Tibial nerve (tissue), 4 donors: ENCODE measurements around the gene C11orf65. TPM values are rescaled to one million over a fixed set of nuclear protein-coding genes. Genes with fewer than 3 reads are reported as not detected.

Experiments used
- DNase-seq, 2 donors: peaks; one replicate each; pipeline ENCODE4 v3.0.0-alpha.2; 2019; ENCODE audit warnings: low spot score in 2 of 2
- H3K27ac ChIP-seq, 4 donors: fragments of 200-600 bp; sonication (generic) in 3 of 4; one replicate each; pipeline ENCODE4 v1.5.1; 2017 to 2019; ENCODE audit warnings: mild to moderate bottlenecking in 1 of 4
- H3K27me3 ChIP-seq, 2 donors: fragments of 200-600 bp; sonication (generic) in 1 of 2; one replicate each; pipeline versions ENCODE4 v1.5.1 to v1.6.0; 2017 to 2019
- H3K36me3 ChIP-seq, 3 donors: fragments of 200-600 bp; sonication (generic); one replicate each; pipeline ENCODE4 v1.5.1; 2018 to 2019
- H3K4me1 ChIP-seq, 4 donors: fragments of 200-600 bp; sonication (generic) in 3 of 4; one replicate each; pipeline ENCODE4 v1.5.1; 2017 to 2019
- H3K4me3 ChIP-seq, 4 donors: fragments of 200-600 bp; sonication (generic) in 3 of 4; one replicate each; pipeline ENCODE4 v1.5.1; 2017 to 2019; ENCODE audit warnings: mild to moderate bottlenecking in 1 of 4, moderate library complexity in 1 of 4
- H3K9me3 ChIP-seq, 4 donors: fragments of 200-600 bp; sonication (generic) in 3 of 4; one replicate each; pipeline ENCODE4 v1.5.1; 2017 to 2019
- EP300 ChIP-seq, 2 donors: sonication (generic); formaldehyde crosslinking; IDR thresholded peaks; one replicate each; pipeline ENCODE4 v1.6.1; 2017; ENCODE audit warnings: antibody characterized with exemption in 2 of 2, mild to moderate bottlenecking in 1 of 2
- POLR2A ChIP-seq, 2 donors: fragments of 450-650 bp; IDR thresholded peaks; one replicate each; pipeline ENCODE4 v1.6.1; 2017; ENCODE audit warnings: antibody characterized with exemption in 2 of 2, mild to moderate bottlenecking in 2 of 2, moderate library complexity in 2 of 2
- WGBS, 2 donors: methylation state at CpG; one replicate each; pipeline ENCODE4 v1.1.5; 2018; 5-methylcytosine and 5-hydroxymethylcytosine counted together
- total RNA-seq, 4 donors: library from RNA; depleted of rRNA; stranded (reverse); fragments of >200 nt; gene quantifications; one replicate each; pipeline ENCODE4 v1.1.0, GENCODE V29; 2016
- TF ChIP-seq, protein P1 (sequence below), 5 experiments: fragments of 200-600 bp in 3 of 5; fragments of 450-650 bp in 2 of 5; sonication (generic) in 3 of 5; IDR thresholded peaks; one replicate each; pipeline ENCODE4 v1.5.1; 2016 to 2019; ENCODE audit warnings: antibody characterized with exemption in 5 of 5, mild to moderate bottlenecking in 3 of 5, moderate library complexity in 2 of 5

C11orf65 gene
- total RNA-seq, 4 donors from 2014 or later, result 0.59 to 3.7 (median 0.84) TPM; not detected in 1

DNA sequence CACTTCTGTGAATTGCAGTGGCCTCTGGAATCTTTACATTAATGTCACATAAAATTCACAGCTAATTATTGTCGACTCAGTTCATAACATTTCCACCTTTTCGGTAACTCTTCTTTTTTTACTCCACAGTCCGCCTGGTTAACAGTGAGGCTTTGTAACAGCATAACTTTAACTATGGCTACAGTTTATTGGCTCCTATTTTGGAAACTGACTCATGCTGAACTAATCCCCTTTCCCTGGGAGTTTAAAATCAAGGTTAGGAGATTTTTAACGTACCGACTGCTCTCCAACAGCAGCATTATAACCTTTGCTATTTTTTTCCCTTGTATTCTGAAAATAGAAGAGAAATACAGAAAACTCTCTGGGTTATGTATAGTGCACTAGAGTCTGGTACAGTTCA is 34.1 kb upstream of the C11orf65 start:
- no peaks in the 10 kb centered on the region for H3K36me3 ChIP-seq
- peaks cover 0 to 9% (median 4%) of the 10 kb centered on the region in 4 donors for H3K4me1 ChIP-seq
- H3K9me3 ChIP-seq, result no peaks in the 10 kb centered on the region
- no peaks in the 10 kb centered on the region for H3K27me3 ChIP-seq
- 41 to 53% methylated on average over 5 of the region's 5 CpGs for WGBS, 2 donors
- DNase-seq, result no peak
- H3K27ac ChIP-seq, result no peak overlapping the region
- no peak overlapping the region for H3K4me3 ChIP-seq
- TF ChIP-seq, protein P1, sequence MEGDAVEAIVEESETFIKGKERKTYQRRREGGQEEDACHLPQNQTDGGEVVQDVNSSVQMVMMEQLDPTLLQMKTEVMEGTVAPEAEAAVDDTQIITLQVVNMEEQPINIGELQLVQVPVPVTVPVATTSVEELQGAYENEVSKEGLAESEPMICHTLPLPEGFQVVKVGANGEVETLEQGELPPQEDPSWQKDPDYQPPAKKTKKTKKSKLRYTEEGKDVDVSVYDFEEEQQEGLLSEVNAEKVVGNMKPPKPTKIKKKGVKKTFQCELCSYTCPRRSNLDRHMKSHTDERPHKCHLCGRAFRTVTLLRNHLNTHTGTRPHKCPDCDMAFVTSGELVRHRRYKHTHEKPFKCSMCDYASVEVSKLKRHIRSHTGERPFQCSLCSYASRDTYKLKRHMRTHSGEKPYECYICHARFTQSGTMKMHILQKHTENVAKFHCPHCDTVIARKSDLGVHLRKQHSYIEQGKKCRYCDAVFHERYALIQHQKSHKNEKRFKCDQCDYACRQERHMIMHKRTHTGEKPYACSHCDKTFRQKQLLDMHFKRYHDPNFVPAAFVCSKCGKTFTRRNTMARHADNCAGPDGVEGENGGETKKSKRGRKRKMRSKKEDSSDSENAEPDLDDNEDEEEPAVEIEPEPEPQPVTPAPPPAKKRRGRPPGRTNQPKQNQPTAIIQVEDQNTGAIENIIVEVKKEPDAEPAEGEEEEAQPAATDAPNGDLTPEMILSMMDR (IDR thresholded peaks at IDR 0.05), result no peak
- TF ChIP-seq EP300 (IDR thresholded peaks at IDR 0.05) (no peak), POLR2A (IDR thresholded peaks at IDR 0.05) (no peak)

DNA sequence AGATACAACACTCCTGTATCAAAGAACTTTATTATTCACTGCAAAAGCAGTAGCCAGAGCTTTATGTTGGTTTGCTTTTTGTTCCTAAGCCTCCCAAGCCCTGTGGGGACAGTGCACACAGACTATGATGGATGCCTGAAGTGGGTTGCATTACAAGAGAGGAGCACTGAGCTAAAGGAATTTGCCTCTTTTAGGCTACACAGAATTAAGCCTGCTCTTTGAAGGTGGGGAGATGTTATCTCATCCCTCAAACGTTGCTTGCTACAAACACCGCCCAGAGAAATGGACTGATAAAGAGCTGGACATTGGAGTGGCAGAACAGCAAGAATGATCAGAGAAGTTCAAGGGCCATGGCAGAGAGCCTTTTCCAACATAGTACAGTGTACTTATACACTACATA is 33.4 kb upstream of the C11orf65 start:
- no peak for DNase-seq
- peaks cover 0 to 12% (median 4%) of the 10 kb centered on the region in 4 donors for H3K4me1 ChIP-seq
- H3K9me3 ChIP-seq, result no peaks in the 10 kb centered on the region
- 58 to 63% methylated on average over 2 of the region's 2 CpGs for WGBS, 2 donors
- H3K36me3 ChIP-seq, result no peaks in the 10 kb centered on the region
- H3K27me3 ChIP-seq, result no peaks in the 10 kb centered on the region
- TF ChIP-seq POLR2A (IDR thresholded peaks at IDR 0.05), result no peak
- TF ChIP-seq, protein P1 (IDR thresholded peaks at IDR 0.05), result no peak
- no peak overlapping the region for H3K4me3 ChIP-seq
- H3K27ac ChIP-seq, result no peak overlapping the region

DNA sequence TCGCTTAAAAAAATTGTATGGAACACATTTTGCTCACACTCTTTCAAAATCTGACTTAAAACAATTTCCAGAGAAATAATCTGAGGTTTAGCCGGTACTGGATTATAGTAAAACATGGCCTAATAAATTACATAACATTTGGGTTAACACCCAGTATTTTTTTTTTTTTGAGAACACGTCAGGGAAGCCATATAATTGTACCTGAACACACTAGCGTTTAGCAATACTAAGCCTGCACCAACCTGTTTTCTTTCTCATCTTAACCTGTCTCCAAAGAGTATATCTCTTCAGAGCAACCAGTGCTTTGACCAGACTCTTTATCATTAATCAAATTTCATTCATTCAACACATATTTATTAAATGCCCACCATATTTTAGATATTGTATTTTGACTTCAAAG is 32.8 kb upstream of the C11orf65 start:
- H3K9me3 ChIP-seq, result no peaks in the 10 kb centered on the region
- DNase-seq, result no peak
- TF ChIP-seq, protein P1 (IDR thresholded peaks at IDR 0.05), result no peak
- TF ChIP-seq POLR2A (IDR thresholded peaks at IDR 0.05) (no peak), EP300 (IDR thresholded peaks at IDR 0.05) (no peak)
- no peaks in the 10 kb centered on the region for H3K36me3 ChIP-seq
- no peak overlapping the region for H3K4me3 ChIP-seq
- no peak overlapping the region for H3K27ac ChIP-seq
- WGBS, 2 donors, result 92% methylated on average over 4 of the region's 4 CpGs
- no peaks in the 10 kb centered on the region for H3K27me3 ChIP-seq
- H3K4me1 ChIP-seq, result peaks cover 0 to 12% (median 4%) of the 10 kb centered on the region in 4 donors

DNA sequence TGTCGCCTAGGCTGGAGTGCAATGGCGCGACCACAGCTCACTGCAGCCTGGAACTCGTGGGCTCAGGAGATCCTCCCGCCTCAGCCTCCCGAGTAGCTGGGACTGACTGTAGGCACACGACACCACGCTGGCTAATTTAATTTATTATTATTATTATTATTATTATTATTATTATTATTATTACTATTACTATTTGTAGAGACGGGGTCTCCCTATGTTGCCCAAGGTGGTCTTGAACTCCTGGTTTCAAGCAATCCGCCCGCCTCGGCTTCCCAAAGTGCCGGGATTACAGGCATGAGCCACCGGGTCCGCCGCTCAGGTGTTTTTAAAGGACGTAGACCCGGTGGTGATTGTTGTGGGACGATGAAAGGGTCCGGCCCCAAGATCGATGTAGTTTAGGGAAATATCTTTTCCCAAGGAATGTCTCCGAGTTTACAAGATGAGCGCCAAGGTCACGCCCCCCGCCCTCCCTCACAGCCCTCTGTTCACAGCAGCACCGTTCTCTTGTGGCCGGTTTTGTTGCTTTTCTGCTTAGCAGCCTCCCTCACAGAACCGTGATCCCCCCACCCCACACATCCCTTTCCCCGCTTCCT is 31.6 kb upstream of the C11orf65 start:
- H3K27me3 ChIP-seq, result no peaks in the 10 kb centered on the region
- no peaks in the 10 kb centered on the region for H3K36me3 ChIP-seq
- no peaks in the 10 kb centered on the region for H3K9me3 ChIP-seq
- H3K4me1 ChIP-seq, result peaks cover 0 to 17% (median 4%) of the 10 kb centered on the region in 4 donors
- peak overlapping the region; percentile 91 to 98 (median 96) for H3K27ac ChIP-seq
- no peak for TF ChIP-seq EP300 (IDR thresholded peaks at IDR 0.05)
- TF ChIP-seq, protein P1 (IDR thresholded peaks at IDR 0.05), result no peak
- peak overlapping the region; percentile 62 to 96 (median 82) for H3K4me3 ChIP-seq
- DNase-seq, result no peak
- WGBS, 2 donors, result 59 to 62% methylated on average over 29 of the region's 29 CpGs

DNA sequence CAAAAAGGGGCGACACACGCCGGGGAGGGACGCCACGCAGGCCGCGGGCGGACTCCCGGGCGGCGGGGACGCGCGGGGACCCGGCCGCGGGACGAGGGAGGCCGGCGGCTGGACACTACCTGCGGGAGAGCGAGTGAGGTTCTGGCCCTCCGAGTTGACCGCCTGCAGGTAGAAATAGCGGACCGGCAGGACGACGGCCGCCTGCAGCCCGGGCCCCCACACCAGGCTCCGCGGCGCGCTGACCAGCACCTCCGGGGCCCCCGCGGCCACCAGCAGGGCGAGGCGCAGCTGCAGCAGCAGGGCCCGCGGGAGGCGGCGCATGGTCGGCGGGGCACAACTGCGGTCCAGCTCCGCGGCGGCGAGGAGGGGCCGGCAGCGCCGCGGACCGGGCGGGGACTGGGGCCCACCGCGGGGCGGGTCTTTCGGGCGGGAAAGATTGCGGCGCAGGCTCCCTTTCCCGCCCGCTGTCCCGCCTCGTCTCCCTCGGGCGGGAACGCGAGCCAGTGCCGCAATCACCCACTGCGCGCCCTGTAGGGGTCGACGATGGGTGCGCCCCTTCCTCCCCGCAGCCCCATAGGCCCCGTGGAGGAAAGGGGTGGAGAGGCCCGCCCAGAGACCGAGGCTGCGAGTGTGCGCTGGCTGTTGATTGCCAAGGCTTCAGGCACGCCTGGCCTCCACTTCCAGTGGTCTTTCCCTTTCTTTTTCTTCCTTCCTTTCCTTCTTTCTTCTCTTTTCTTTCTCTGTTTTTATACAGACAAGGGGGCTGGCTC is 30.9 kb upstream of the C11orf65 start, which contains the start of gene POGLUT3:
POGLUT3 (minus strand) TSS at position 339 of the 770 bp plus-strand sequence; CDS start at position 321, 18 bp downstream.
- TF ChIP-seq POLR2A (IDR thresholded peaks at IDR 0.05) (peak in 1 of 2 donors; percentile 16), EP300 (IDR thresholded peaks at IDR 0.05) (peak in 1 of 2 donors; percentile 38)
- TF ChIP-seq, protein P1 (IDR thresholded peaks at IDR 0.05), result peak in 2 of 5 experiments; percentile 9 to 16
- no peaks in the 10 kb centered on the region for H3K36me3 ChIP-seq
- peak within 1 kb of the TSS; percentile 91 to 98 (median 96) for H3K27ac ChIP-seq
- WGBS, 2 donors, result 0 to 1% methylated on average over 35 to 81 of the region's 84 CpGs
- no peaks in the 10 kb centered on the region for H3K27me3 ChIP-seq
- peak in 1 of 2 donors; percentile 29 for DNase-seq
- H3K9me3 ChIP-seq, result no peaks in the 10 kb centered on the region
- peaks cover 0 to 18% (median 4%) of the 10 kb centered on the region in 4 donors for H3K4me1 ChIP-seq
- peak within 1 kb of the TSS; percentile 62 to 96 (median 82) for H3K4me3 ChIP-seq
